Neural cell (in vitro differentiated cells): ENCODE results near the gene FOXA1.

Experiments
- CTCF ChIP-seq: fragments of 450-650 bp; IDR thresholded peaks from 2 replicates; pipeline ENCODE4 v1.5.1; 2014; ENCODE audit warnings: antibody characterized with exemption, mild to moderate bottlenecking, moderate library complexity; ENCODE audit not compliant: poor library complexity, severe bottlenecking
- EP300 ChIP-seq: fragments of 450-650 bp; conservative IDR thresholded peaks from 2 replicates; pipeline ENCODE4 v1.6.1; 2014; ENCODE audit warnings: antibody characterized with exemption, mild to moderate bottlenecking, moderate library complexity; ENCODE audit not compliant: poor library complexity, severe bottlenecking
- POLR2AphosphoS5 ChIP-seq: IDR thresholded peaks from 2 replicates; pipeline ENCODE4 v1.6.1; 2012

GRCh38 chr14:37618498-37619028 is 23.5 kb upstream of the FOXA1 start:
- TF ChIP-seq CTCF (no peak), POLR2AphosphoS5 (no peak), EP300 (no peak)
